Superior temporal gyrus (tissue), 1 donor: Measurements from ENCODE around the gene CMTM4.

ENCODE experiments used
- DNase-seq: peaks from one replicate; pipeline ENCODE4 v3.0.0-alpha.2; 2016; ENCODE audit errors: extremely low spot score

CMTM4 gene

GRCh38 chr16:66673691-66674090, 22.9 kb downstream of the CMTM4 start:
- no peak for DNase-seq

GRCh38 chr16:66670691-66671388, 25.7 kb downstream of the CMTM4 start:
- DNase-seq = no peak

- DNase-seq = no peak
These were observed 27.6 kb downstream of the CMTM4 start for GRCh38 chr16:66668777-66669444.

GRCh38 chr16:66667944-66668343, 28.6 kb downstream of the CMTM4 start:
- no peak for DNase-seq

- DNase-seq = peak; percentile 83
These were observed 33.9 kb downstream of the CMTM4 start for GRCh38 chr16:66662445-66663194.

- peak; percentile 61 for DNase-seq
These were observed 34.7 kb downstream of the CMTM4 start for GRCh38 chr16:66661671-66662346.

GRCh38 chr16:66661210-66661560, 35.4 kb downstream of the CMTM4 start:
- no peak for DNase-seq

- DNase-seq = peak; percentile 78
These were observed 35.9 kb downstream of the CMTM4 start for GRCh38 chr16:66660422-66661209.

- DNase-seq = no peak
These were observed 37.7 kb downstream of the CMTM4 start for GRCh38 chr16:66658860-66659190.

- DNase-seq = no peak
These were observed 38.2 kb downstream of the CMTM4 start for GRCh38 chr16:66658143-66658859.

- no peak for DNase-seq
These were observed 40.0 kb downstream of the CMTM4 start for GRCh38 chr16:66656547-66656946.

GRCh38 chr16:66653581-66654350, 42.8 kb downstream of the CMTM4 start:
- DNase-seq = no peak

- no peak for DNase-seq
These were observed 43.7 kb downstream of the CMTM4 start for GRCh38 chr16:66652661-66653360.

GRCh38 chr16:66651965-66652364, 44.6 kb downstream of the CMTM4 start:
- DNase-seq = no peak

GRCh38 chr16:66651474-66651765, 45.1 kb downstream of the CMTM4 start:
- DNase-seq = no peak

- DNase-seq = peak; percentile 97
These were observed 45.7 kb downstream of the CMTM4 start for GRCh38 chr16:66650707-66651473.

- DNase-seq = no peak
These were observed 46.8 kb downstream of the CMTM4 start for GRCh38 chr16:66649636-66650205.

- DNase-seq = no peak
These were observed 47.4 kb downstream of the CMTM4 start for GRCh38 chr16:66649167-66649566.

GRCh38 chr16:66647866-66648265, 48.7 kb downstream of the CMTM4 start:
- DNase-seq = no peak
